ENCODE data around the gene AP2S1.

DNA sequence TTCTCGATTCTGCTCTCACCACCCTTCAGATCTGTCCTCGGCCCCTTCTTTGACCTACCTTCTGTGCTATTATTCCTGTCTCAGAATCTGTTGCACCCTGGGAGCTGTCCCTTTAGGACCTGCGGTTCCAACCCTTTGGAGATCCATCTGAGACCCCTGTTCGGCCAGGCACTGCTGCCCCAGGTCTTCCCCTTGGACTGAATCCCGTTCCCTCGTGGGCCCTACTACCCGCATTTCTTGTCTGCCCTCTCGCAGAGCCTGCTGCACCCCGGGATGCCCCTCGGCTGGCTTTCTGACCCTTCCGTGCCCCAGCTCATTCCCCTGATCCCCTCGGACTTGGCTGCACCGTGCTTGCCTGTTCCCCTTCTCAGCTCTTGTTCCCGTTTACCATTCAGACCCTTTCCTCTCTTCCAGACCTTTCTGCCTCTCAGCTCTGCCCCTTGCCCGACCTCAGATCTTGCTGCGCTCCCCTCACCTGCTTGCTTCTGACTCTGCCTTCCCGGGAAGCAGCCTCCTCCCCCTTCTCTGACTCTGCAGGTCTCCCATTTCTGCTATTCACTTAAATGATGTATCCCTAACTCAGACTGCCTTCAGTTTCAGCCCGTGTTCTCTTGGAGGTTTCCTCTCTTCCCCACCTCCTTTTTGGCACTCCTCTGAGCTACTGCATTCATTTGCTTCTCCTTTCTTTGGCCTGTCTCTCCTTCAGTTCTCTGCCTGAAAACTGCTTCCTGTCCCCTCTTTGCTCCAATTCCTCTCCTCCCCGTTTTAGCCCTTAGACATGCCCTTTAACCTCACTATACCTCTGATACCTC, 11.3 kb upstream of the AP2S1 start:
- TF ChIP-seq HDAC2 (IDR thresholded peaks at IDR 0.05) (no peak), EHF (CRISPR knock-in tag; IDR thresholded peaks at IDR 0.05) (no peak), EP300 (IDR thresholded peaks at IDR 0.05) (no peak), HOXB5 (CRISPR knock-in tag; IDR thresholded peaks at IDR 0.05) (no peak)
- TF ChIP-seq, protein P1, sequence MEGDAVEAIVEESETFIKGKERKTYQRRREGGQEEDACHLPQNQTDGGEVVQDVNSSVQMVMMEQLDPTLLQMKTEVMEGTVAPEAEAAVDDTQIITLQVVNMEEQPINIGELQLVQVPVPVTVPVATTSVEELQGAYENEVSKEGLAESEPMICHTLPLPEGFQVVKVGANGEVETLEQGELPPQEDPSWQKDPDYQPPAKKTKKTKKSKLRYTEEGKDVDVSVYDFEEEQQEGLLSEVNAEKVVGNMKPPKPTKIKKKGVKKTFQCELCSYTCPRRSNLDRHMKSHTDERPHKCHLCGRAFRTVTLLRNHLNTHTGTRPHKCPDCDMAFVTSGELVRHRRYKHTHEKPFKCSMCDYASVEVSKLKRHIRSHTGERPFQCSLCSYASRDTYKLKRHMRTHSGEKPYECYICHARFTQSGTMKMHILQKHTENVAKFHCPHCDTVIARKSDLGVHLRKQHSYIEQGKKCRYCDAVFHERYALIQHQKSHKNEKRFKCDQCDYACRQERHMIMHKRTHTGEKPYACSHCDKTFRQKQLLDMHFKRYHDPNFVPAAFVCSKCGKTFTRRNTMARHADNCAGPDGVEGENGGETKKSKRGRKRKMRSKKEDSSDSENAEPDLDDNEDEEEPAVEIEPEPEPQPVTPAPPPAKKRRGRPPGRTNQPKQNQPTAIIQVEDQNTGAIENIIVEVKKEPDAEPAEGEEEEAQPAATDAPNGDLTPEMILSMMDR (IDR thresholded peaks at IDR 0.05) = no peak

Measured in A549 (cell line).